Body of pancreas (tissue), 4 donors: ENCODE results near the gene ABCC3. TPM values are rescaled to one million over a fixed set of nuclear protein-coding genes. Genes with fewer than 3 reads are reported as not detected.

Experiments
- ATAC-seq: fragments of 150-250 bp; one replicate; pipeline ENCODE4 v1.9.1; 2016
- DNase-seq, 4 donors: peaks; one replicate each; pipeline ENCODE4 v3.0.0-alpha.2; 2019
- H3K27ac ChIP-seq, 4 donors: fragments of 200-600 bp; sonication (generic); 1 replicate in 3 of 4; 2 replicates in 1 of 4; pipeline versions ENCODE4 v1.5.1 to v1.6.1; 2016 to 2019; ENCODE audit warnings: mild to moderate bottlenecking in 1 of 4, mixed read lengths in 1 of 4, moderate library complexity in 1 of 4
- H3K27me3 ChIP-seq, 2 donors: fragments of 200-600 bp; sonication (generic); one replicate each; pipeline ENCODE4 v1.6.0; 2016; ENCODE audit warnings: mild to moderate bottlenecking in 1 of 2
- H3K36me3 ChIP-seq, 2 donors: fragments of 200-600 bp; sonication (generic); replicated peaks in 1 of 2; 2 replicates each; pipeline ENCODE4 v1.5.1; 2016; ENCODE audit warnings: low read depth in 2 of 2; ENCODE audit not compliant: insufficient read depth in 1 of 2
- H3K4me1 ChIP-seq: fragments of 200-600 bp; sonication (generic); one replicate; pipeline ENCODE4 v1.6.0; 2016
- H3K4me3 ChIP-seq, 2 donors: fragments of 200-600 bp; sonication (generic); 1 replicate in 1 of 2; 2 replicates in 1 of 2; pipeline ENCODE4 v1.5.1; 2016 to 2019
- H3K9me3 ChIP-seq, 3 donors: fragments of 200-600 bp; sonication (generic); 1 replicate in 2 of 3; 2 replicates in 1 of 3; pipeline ENCODE4 v1.5.1; 2016
- POLR2A ChIP-seq, 3 donors: fragments of 450-650 bp; IDR thresholded peaks; one replicate each; pipeline ENCODE4 v1.6.1; 2016; ENCODE audit warnings: antibody characterized with exemption in 3 of 3, mild to moderate bottlenecking in 2 of 3
- WGBS, 2 donors: methylation state at CpG; one replicate each; pipeline ENCODE4 v1.1.5; 2017; 5-methylcytosine and 5-hydroxymethylcytosine counted together
- intact Hi-C: fragments of 100-400 bp; cut with DNase I; formaldehyde crosslinking; loops from one replicate; pipeline ENCODE4 v1.15.1; 2023
- total RNA-seq, 2 donors: library from RNA; depleted of rRNA; stranded (reverse); fragments of >200 nt; gene quantifications; one replicate each; pipeline ENCODE4 v1.1.0, GENCODE V29; 2016
- TF ChIP-seq, protein P1 (sequence below), 7 experiments: fragments of 450-650 bp in 4 of 7; fragments of 200-600 bp in 3 of 7; sonication (generic) in 3 of 7; IDR thresholded peaks; one replicate each; pipeline ENCODE4 v1.5.1; 2016 to 2019; ENCODE audit warnings: antibody characterized with exemption in 7 of 7

The ABCC3 gene
- total RNA-seq, 2 donors from 2014 or later: 130 to 163 TPM

DNA sequence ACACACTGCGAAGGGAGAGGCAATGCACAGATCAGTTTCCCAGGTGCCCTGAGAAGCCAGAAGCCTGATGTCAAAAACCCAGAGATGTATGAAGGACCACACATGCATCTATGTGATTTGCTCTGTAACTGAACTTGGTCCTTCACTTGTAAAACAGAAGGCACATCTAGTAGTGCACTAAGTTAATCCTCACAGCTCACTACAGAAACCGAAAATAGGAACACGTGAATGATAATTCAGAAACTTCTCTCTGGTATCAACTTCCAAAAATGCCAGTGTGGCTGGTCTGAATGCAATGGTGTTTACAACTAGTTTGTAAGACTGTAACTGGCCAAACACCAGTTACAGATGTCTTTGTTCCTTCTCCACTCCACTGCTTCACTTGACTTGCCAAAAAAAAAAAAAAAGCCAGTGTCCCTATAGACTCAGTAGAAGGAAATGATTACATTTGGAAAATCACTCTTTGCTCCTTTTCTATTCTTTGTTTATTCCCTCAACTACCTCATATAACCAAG, 61.7 kb downstream of the ABCC3 start:
- no peak overlapping the region for H3K4me3 ChIP-seq
- H3K9me3 ChIP-seq: no peaks in the 10 kb centered on the region
- H3K36me3 ChIP-seq: peaks cover 0 to 16% of the 10 kb centered on the region in 2 donors
- intact Hi-C loops: loop anchor here (5.0 to 10.0 kb wide), 3 partner anchors 69 to 212 kb away; no protein-coding TSS in a partner anchor
- no peak for DNase-seq
- H3K4me1 ChIP-seq: peaks cover 63% of the 10 kb centered on the region
- no peaks in the 10 kb centered on the region for H3K27me3 ChIP-seq
- peak overlapping the region in 3 of 4 donors; percentile 90 to 94 (median 93) for H3K27ac ChIP-seq
- ATAC-seq: no peak
- 78 to 85% methylated on average over 3 of the region's 3 CpGs for WGBS, 2 donors
- TF ChIP-seq POLR2A (IDR thresholded peaks at IDR 0.05): no peak
- TF ChIP-seq, protein P1, sequence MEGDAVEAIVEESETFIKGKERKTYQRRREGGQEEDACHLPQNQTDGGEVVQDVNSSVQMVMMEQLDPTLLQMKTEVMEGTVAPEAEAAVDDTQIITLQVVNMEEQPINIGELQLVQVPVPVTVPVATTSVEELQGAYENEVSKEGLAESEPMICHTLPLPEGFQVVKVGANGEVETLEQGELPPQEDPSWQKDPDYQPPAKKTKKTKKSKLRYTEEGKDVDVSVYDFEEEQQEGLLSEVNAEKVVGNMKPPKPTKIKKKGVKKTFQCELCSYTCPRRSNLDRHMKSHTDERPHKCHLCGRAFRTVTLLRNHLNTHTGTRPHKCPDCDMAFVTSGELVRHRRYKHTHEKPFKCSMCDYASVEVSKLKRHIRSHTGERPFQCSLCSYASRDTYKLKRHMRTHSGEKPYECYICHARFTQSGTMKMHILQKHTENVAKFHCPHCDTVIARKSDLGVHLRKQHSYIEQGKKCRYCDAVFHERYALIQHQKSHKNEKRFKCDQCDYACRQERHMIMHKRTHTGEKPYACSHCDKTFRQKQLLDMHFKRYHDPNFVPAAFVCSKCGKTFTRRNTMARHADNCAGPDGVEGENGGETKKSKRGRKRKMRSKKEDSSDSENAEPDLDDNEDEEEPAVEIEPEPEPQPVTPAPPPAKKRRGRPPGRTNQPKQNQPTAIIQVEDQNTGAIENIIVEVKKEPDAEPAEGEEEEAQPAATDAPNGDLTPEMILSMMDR (IDR thresholded peaks at IDR 0.05): no peak

DNA sequence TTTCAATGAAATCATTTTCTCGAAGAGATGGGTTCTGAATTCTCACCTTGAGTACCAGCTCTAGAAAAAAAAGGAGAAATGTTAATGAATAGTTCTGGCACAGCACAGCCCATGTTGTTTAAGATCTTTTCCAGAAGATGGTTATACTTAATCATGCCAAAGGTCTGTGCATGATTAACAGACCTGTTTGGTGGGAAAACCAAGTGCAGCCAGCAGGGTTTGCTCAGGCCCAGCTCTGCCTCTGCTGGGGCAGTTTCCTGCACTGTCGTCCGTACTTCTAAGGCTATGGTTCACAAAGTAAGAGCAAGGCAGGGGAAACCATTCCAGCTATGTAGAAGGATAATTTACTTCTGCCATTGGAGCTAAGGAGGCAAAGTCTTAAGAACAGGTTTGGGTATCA, 62.4 kb downstream of the ABCC3 start:
- intact Hi-C loops: loop anchor here (5.0 to 10.0 kb wide), 3 partner anchors 70 to 212 kb away; no protein-coding TSS in a partner anchor

DNA sequence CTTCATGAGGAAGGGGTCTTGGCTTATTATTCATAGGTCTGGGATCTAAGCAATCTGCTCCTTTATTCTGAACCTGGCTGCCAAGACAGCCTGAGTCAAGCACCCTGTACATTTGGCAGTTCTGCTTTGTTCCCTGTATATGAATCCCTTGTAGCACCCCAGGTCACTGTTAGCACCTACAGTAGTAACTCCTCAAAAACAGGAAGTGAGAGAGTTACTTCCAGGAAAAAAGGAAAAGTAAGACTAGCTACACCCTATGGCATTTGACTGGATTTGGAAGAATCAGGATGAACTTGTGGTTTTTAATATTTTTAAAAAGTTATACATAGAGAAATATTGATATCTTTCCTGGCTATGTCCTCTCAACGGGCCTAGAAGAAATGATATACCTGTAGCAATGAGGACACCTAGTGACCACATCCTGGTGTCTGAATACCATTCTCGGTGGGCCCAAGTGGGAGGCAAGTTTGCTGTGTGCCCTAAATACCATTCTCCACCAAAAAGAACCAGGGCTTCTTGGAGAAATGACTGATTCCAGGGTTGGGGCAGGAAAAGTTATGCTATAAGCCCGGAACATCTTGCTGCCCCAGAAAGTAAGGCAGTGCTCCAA, 63.1 kb downstream of the ABCC3 start:
- Histone ChIP-seq H3K36me3 (peaks cover 0 to 16% of the 10 kb centered on the region in 2 donors), H3K4me3 (no peak overlapping the region), H3K4me1 (peaks cover 50% of the 10 kb centered on the region), H3K27me3 (no peaks in the 10 kb centered on the region), H3K27ac (peak overlapping the region; percentile 28 to 93 (median 72)), H3K9me3 (no peaks in the 10 kb centered on the region)
- TF ChIP-seq POLR2A (IDR thresholded peaks at IDR 0.05): no peak
- TF ChIP-seq, protein P1 (IDR thresholded peaks at IDR 0.05): peak in 4 of 7 experiments; percentile 30 to 41 (median 37)
- intact Hi-C loops: loop anchor here (5.0 to 10.0 kb wide), 3 partner anchors 70 to 213 kb away; no protein-coding TSS in a partner anchor
- WGBS, 2 donors: 34 to 36% methylated on average over 3 of the region's 3 CpGs
- DNase-seq (no peak), ATAC-seq (no peak)

More for the DNA sequence above, 62.4 kb downstream of the ABCC3 start:
- WGBS, 2 donors: 37 to 54% methylated on average over 3 of the region's 3 CpGs
- peak in 1 of 4 donors; percentile 42 for DNase-seq
- no peaks in the 10 kb centered on the region for H3K27me3 ChIP-seq
- peak; percentile 33 for ATAC-seq
- H3K4me1 ChIP-seq: peaks cover 57% of the 10 kb centered on the region
- H3K36me3 ChIP-seq: peaks cover 0 to 16% of the 10 kb centered on the region in 2 donors
- peak overlapping the region; percentile 28 to 94 (median 92) for H3K27ac ChIP-seq
- peak in 1 of 3 donors; percentile 8 for TF ChIP-seq POLR2A (IDR thresholded peaks at IDR 0.05)
- TF ChIP-seq, protein P1 (IDR thresholded peaks at IDR 0.05): peak in 4 of 7 experiments; percentile 29 to 44 (median 33)
- no peak overlapping the region for H3K4me3 ChIP-seq
- no peaks in the 10 kb centered on the region for H3K9me3 ChIP-seq

DNA sequence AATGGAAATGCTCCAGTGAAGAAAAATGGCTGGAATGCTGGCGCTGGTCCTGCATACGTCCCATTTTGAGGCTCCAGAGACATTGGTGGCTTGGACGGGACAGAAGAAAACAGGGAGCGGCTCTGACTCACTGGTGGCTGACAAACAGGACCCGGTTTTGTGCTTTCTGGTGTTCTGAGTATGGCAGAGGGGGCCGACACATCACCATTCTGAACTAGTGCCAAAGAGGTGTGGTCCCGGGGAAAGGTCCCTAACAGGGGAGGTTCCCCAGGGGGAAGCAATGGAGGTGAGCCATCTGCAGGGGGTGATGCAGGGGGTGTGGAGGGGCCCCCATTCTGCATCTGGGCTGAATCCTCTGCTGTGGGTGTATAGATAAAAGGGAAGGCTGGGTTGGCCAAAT, 64.7 kb downstream of the ABCC3 start:
- Histone ChIP-seq H3K4me3 (no peak overlapping the region), H3K27me3 (no peaks in the 10 kb centered on the region), H3K36me3 (peaks cover 0 to 16% of the 10 kb centered on the region in 2 donors), H3K9me3 (no peaks in the 10 kb centered on the region), H3K4me1 (peaks cover 51% of the 10 kb centered on the region), H3K27ac (no peak overlapping the region)
- 89 to 94% methylated on average over 7 of the region's 7 CpGs for WGBS, 2 donors
- TF ChIP-seq POLR2A (IDR thresholded peaks at IDR 0.05): no peak
- TF ChIP-seq, protein P1 (IDR thresholded peaks at IDR 0.05): no peak
- ATAC-seq (no peak), DNase-seq (no peak)
- intact Hi-C loops: loop anchor here (5.0 to 10.0 kb wide), 3 partner anchors 72 to 215 kb away; no protein-coding TSS in a partner anchor
